ENCODE results near the gene FN3K. TPM values are rescaled to one million over a fixed set of nuclear protein-coding genes. Genes with fewer than 3 reads are reported as not detected.

FN3K gene
- total RNA-seq, 1 donor = 2.8 TPM

DNA sequence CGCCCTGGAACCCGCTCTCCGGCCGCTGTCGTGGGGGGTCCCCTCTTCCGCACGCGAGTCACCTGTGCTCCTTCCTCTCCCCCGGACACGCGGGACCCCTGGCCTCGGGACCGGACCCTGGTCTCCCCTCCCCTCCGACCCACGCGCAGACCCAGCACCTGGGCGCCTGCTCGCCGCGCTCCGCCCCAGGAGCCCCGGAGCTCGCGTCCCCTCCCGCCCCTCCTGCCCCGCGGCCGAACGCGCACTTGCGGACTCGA is 37.7 kb upstream of the FN3K start:
- TF ChIP-seq, protein P1, sequence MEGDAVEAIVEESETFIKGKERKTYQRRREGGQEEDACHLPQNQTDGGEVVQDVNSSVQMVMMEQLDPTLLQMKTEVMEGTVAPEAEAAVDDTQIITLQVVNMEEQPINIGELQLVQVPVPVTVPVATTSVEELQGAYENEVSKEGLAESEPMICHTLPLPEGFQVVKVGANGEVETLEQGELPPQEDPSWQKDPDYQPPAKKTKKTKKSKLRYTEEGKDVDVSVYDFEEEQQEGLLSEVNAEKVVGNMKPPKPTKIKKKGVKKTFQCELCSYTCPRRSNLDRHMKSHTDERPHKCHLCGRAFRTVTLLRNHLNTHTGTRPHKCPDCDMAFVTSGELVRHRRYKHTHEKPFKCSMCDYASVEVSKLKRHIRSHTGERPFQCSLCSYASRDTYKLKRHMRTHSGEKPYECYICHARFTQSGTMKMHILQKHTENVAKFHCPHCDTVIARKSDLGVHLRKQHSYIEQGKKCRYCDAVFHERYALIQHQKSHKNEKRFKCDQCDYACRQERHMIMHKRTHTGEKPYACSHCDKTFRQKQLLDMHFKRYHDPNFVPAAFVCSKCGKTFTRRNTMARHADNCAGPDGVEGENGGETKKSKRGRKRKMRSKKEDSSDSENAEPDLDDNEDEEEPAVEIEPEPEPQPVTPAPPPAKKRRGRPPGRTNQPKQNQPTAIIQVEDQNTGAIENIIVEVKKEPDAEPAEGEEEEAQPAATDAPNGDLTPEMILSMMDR (IDR thresholded peaks at IDR 0.05; ENCODE audit: insufficient read depth, low read length) = no peak

DNA sequence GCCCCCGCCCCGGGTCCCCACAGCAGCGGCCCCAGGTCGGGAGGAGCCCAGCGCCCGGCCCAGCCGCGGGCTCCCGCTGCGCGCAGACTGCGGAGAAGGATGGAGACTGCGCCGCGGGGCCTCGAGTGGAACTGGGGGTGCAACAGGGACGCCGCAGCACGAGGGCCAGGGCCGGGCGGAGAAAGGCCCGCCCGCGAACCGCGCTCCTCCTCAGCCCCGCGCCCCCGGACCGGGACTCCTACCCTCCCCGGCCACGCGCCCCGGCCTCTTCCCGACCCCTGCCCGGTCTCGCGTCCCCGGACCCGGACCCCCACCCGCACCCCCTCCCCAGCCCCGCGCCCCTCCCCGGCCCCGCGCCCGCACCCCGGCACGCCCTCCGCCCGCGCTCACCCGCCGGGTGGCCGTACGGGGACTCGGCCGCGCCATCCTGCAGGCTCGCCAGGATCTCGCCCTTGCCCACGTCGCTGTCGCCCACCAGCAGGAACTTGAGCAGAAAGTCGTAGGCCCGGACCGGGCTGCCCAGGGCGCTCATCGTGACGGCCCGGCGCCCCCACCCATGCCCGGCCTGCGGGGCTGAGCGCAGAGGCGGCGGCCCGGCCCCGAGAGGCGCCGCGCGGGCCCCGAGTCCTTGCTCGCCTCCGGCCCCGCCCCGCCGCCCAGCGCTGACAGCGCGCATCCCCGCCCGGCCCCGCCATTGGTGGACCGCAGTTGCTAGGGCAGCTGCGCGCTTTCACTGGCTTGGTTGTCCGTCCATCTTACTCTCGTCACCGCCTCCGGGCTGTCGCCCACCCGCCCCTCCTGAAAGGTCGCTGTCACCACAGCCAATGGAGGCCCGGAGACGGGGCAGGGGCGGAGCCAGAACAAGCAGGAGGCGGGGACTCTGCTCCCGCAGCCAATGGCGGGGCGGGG is 37.1 kb upstream of the FN3K start, which contains the start of gene RAB40B:
RAB40B (minus strand) TSS at position 634 of the 909 bp plus-strand sequence; CDS start at position 532, 102 bp downstream.
- H3K4me3 ChIP-seq (ENCODE audit: low read depth, low read length) = peak within 1 kb of the TSS; percentile 77
- peak; percentile 98 for DNase-seq (ENCODE audit: low read depth)
- TF ChIP-seq, protein P1 (IDR thresholded peaks at IDR 0.05; ENCODE audit: insufficient read depth, low read length) = no peak

More for the DNA sequence above, 37.7 kb upstream of the FN3K start:
- H3K4me3 ChIP-seq (ENCODE audit: low read depth, low read length) = peak overlapping the region; percentile 76
- no peak for DNase-seq (ENCODE audit: low read depth)

DNA sequence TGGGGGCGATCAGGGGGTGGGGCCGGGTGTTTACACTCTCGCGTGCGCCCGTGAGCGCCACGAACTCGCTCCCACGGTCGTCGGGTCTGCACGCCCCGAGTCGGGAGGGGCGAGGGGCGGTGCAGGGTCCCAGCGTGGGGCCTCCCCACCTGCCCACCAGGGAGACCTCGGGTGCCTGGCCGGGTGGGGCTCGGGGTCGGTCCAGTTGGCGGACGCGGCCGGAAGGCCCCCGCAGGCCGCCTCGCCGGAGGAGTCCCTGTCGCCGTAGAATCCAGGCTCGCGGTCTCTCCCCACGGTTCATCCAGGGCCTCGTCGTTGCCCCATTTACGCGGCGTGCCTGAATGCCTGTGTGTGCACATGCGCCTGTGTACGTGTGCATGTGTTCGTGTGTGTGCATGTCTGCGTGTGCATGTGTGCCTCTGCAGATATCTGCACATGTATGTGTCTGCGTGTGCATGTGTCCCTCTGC is 36.4 kb upstream of the FN3K start:
- TF ChIP-seq, protein P1 (IDR thresholded peaks at IDR 0.05; ENCODE audit: insufficient read depth, low read length) = no peak
- no peak for DNase-seq (ENCODE audit: low read depth)
- H3K4me3 ChIP-seq (ENCODE audit: low read depth, low read length) = peak overlapping the region; percentile 77

DNA sequence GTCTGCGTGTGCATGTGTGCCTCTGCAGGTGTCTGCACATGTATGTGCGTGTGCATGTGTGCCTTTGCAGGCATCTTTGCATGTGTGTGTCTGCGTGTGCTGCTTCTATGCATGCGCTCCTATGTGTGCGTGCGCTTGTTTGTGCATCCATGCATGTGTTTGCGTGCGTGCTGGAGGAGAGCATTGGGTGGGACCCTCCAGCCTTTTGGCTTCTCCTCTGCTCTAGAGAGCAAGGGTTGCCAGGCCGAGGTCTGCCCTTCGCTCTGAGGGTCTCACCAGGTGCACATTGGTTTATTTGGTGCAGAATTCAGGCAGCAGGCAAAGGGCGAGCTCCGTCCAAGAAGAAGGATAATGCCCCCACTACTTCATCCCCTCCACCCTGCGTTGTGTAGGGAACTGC is 35.9 kb upstream of the FN3K start:
- TF ChIP-seq, protein P1 (IDR thresholded peaks at IDR 0.05; ENCODE audit: insufficient read depth, low read length) = no peak
- peak overlapping the region; percentile 77 for H3K4me3 ChIP-seq (ENCODE audit: low read depth, low read length)
- DNase-seq (ENCODE audit: low read depth) = no peak

DNA sequence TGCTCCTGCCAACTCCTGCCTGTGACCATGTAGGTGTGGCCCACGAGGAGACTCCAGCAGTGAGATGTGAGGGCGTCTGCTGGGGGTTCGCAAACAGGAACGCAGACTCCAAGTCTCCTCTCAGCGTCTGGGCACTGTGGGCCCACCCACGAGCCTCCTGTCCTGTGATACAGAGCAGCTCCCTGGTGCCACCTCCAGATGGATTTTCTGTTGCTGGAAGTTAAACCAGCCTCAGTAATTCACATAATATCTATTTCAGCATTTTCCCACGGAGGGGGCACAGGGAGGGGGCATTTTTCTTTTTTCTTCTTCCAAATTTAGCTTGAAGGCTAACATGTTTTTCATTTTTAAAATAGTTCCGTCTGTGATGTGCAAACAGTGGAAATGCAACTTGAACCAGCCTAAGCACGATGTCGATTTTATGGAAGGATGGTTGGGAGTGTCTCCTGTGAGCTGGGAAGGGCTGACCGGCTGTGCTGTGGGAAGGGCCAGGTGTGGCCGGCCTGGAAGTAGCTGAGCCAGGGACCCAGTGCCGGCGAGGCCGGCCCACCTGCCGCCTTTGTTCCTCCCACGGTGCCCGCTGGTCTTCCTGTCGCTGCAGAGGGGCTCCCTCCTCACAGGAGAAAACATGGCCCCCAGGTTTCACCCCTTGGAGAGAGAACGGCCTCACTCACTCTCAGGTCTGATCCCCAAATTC is 33.0 kb upstream of the FN3K start:
- TF ChIP-seq, protein P1 (IDR thresholded peaks at IDR 0.05; ENCODE audit: insufficient read depth, low read length) = no peak
- no peak for DNase-seq (ENCODE audit: low read depth)
- no peak overlapping the region for H3K4me3 ChIP-seq (ENCODE audit: low read depth, low read length)

DNA sequence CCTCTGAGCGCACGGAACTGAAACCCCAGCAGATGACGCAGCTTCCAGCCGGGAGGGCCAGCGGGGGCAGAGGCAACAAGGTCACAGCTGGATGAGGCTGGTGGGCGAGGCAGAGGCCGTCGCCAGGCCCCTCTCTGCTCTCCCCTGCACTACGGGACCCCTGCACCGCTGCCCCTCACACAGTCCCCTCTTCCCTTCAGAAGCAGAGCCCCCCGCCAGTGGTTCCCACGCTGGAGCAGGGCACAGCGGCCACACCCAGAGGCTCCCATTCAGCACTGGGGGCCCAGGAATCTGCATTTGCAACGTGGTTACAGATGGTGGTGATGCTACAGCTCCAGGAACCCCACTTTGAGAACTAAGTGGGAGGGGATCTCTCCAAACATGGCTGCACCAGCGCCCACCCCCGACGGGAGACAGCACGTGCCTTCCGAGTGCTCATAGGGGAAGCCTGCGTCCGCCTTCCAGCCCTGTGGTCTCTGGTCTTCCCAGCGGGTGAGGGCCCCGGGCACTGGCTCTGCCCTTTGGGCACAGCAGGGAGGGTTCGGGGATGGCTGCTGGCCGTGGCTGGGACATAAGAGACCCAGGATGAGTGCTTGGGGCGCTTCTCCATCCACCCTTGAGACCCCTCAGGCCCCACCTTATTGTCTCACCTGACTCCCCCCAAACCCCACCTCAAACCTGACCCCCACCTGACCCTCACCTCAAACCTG is 32.2 kb upstream of the FN3K start:
- DNase-seq (ENCODE audit: low read depth) = no peak

More for the DNA sequence above, 32.2 kb upstream of the FN3K start:
- TF ChIP-seq, protein P1 (IDR thresholded peaks at IDR 0.05; ENCODE audit: insufficient read depth, low read length) = no peak
- H3K4me3 ChIP-seq (ENCODE audit: low read depth, low read length) = no peak overlapping the region

Data from fibroblast of the aortic adventitia (primary cell).